Tibial nerve (tissue), 4 donors: ENCODE results near the gene GLRA1.

Experiments
- EP300 ChIP-seq, 2 donors: sonication (generic); formaldehyde crosslinking; IDR thresholded peaks; one replicate each; pipeline ENCODE4 v1.6.1; 2017; ENCODE audit warnings: antibody characterized with exemption in 2 of 2, mild to moderate bottlenecking in 1 of 2
- POLR2A ChIP-seq, 2 donors: fragments of 450-650 bp; IDR thresholded peaks; one replicate each; pipeline ENCODE4 v1.6.1; 2017; ENCODE audit warnings: antibody characterized with exemption in 2 of 2, mild to moderate bottlenecking in 2 of 2, moderate library complexity in 2 of 2
- TF ChIP-seq, protein P1 (sequence below), 5 experiments: fragments of 200-600 bp in 3 of 5; fragments of 450-650 bp in 2 of 5; sonication (generic) in 3 of 5; IDR thresholded peaks; one replicate each; pipeline ENCODE4 v1.5.1; 2016 to 2019; ENCODE audit warnings: antibody characterized with exemption in 5 of 5, mild to moderate bottlenecking in 3 of 5, moderate library complexity in 2 of 5

DNA sequence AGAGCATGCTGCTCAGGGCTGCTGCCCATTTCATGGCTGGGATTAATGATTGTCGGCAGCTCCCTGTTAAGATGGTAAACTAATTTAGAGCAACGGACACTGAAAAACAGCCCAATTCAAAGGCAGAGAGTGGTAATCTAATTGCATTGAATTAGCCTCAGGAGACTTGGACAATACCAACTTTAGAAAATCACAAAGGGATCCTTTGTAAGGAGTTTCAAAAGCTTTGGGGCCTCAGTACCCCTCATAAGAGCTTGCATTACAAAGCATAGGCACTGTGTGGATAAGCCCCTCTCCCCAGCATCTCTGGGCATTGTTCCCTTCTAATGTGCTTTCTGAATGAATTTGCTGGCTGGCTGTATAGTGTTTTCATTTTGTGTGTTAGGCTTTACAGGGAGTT is 6.7 kb downstream of the GLRA1 start:
- TF ChIP-seq, protein P1, sequence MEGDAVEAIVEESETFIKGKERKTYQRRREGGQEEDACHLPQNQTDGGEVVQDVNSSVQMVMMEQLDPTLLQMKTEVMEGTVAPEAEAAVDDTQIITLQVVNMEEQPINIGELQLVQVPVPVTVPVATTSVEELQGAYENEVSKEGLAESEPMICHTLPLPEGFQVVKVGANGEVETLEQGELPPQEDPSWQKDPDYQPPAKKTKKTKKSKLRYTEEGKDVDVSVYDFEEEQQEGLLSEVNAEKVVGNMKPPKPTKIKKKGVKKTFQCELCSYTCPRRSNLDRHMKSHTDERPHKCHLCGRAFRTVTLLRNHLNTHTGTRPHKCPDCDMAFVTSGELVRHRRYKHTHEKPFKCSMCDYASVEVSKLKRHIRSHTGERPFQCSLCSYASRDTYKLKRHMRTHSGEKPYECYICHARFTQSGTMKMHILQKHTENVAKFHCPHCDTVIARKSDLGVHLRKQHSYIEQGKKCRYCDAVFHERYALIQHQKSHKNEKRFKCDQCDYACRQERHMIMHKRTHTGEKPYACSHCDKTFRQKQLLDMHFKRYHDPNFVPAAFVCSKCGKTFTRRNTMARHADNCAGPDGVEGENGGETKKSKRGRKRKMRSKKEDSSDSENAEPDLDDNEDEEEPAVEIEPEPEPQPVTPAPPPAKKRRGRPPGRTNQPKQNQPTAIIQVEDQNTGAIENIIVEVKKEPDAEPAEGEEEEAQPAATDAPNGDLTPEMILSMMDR (IDR thresholded peaks at IDR 0.05) = no peak
- TF ChIP-seq EP300 (IDR thresholded peaks at IDR 0.05) (no peak), POLR2A (IDR thresholded peaks at IDR 0.05) (no peak)
